ENCODE data around the gene ACADSB. TPM values are rescaled to one million over a fixed set of nuclear protein-coding genes. Genes with fewer than 3 reads are reported as not detected.

The ACADSB gene
- total RNA-seq, 3 donors from 2014 or later, result 22.6 to 32.4 (median 31.8) TPM

DNA sequence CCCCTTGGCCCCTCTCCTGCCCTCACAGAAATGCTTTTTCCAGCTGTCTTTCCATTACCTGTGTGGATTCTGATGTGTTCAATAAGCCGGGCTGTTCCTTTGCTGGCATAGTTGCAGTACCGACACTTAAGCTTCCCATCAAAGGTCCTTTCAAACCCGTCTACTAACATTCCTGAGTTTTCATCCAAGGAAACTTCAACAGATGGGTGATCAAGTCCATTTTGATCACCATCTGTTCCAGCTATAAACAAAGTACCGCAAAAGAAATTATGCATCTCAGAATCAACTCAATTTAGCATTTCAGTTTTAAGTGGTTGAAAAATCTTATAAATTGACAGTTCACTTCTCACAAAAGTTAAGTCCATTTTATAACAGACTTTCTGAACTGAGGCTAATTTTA is 12.9 kb upstream of the ACADSB start:
- Histone ChIP-seq H3K27me3 (no peaks in the 10 kb centered on the region), H3K4me1 (no peaks in the 10 kb centered on the region), H3K36me3 (no peaks in the 10 kb centered on the region), H3K4me3 (no peak overlapping the region), H3K27ac (no peak overlapping the region), H3K9me3 (no peaks in the 10 kb centered on the region)
- TF ChIP-seq POLR2A (IDR thresholded peaks at IDR 0.05), result no peak
- TF ChIP-seq POLR2AphosphoS5 (IDR thresholded peaks at IDR 0.05), result no peak
- TF ChIP-seq, protein P1, sequence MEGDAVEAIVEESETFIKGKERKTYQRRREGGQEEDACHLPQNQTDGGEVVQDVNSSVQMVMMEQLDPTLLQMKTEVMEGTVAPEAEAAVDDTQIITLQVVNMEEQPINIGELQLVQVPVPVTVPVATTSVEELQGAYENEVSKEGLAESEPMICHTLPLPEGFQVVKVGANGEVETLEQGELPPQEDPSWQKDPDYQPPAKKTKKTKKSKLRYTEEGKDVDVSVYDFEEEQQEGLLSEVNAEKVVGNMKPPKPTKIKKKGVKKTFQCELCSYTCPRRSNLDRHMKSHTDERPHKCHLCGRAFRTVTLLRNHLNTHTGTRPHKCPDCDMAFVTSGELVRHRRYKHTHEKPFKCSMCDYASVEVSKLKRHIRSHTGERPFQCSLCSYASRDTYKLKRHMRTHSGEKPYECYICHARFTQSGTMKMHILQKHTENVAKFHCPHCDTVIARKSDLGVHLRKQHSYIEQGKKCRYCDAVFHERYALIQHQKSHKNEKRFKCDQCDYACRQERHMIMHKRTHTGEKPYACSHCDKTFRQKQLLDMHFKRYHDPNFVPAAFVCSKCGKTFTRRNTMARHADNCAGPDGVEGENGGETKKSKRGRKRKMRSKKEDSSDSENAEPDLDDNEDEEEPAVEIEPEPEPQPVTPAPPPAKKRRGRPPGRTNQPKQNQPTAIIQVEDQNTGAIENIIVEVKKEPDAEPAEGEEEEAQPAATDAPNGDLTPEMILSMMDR (IDR thresholded peaks at IDR 0.05), result no peak
- DNase-seq (ENCODE audit: low spot score in 2 of 2), result no peak
- intact Hi-C loops (cut with DNase I; ENCODE audit: low total_unique reads), result no loop called here

DNA sequence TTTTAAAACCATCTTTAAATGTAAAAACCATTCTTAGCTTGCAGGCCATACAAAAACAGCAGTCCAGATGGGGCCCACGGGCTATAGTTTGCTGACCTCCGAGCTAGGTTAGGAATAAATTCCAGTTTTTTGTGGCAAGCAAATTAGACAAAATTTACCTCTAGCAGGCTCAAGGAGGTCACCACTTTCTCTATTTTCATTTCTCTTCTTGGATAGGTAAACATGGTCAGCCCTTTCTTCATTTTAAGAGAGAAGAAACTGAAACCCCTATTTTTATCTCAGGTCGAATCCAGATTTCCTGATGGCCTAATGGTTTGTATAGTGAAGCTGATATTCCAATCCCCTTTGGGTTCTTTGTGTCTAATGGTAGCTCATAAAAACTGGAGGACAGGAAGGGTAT is 10.9 kb upstream of the ACADSB start:
- intact Hi-C loops (cut with DNase I; ENCODE audit: low total_unique reads), result no loop called here
- Histone ChIP-seq H3K4me3 (no peak overlapping the region), H3K27ac (no peak overlapping the region), H3K36me3 (no peaks in the 10 kb centered on the region), H3K4me1 (no peaks in the 10 kb centered on the region), H3K9me3 (no peaks in the 10 kb centered on the region), H3K27me3 (no peaks in the 10 kb centered on the region)
- TF ChIP-seq POLR2A (IDR thresholded peaks at IDR 0.05), result no peak
- TF ChIP-seq, protein P1 (IDR thresholded peaks at IDR 0.05), result no peak
- no peak for TF ChIP-seq POLR2AphosphoS5 (IDR thresholded peaks at IDR 0.05)
- no peak for DNase-seq (ENCODE audit: low spot score in 2 of 2)

DNA sequence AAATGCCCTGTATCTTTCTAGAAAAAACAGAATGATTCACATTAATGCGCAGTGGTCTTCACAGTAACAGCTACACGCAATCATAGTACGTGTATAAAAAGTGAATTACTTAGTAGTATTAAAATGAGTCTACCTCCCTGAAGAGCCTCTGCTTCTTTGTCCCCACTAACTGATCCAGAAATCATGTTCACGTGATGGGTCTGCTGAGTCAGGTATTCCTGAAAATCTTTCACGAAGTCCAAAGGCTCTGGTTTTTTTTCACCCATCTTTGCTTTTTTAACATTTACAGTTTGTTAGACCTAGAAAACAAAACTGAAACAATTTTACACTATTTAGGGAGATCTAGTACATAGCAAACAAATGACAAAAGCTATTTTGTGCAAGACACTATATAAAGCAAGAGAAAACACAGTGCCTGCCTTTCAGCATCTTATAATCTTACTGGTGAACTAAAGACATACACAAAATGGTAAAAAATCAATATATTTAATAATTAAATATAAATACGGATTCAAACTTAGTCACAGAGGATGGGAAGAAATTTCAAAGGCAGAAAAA is 10.4 kb upstream of the ACADSB start:
- no peaks in the 10 kb centered on the region for H3K27me3 ChIP-seq
- no peak overlapping the region for H3K27ac ChIP-seq
- intact Hi-C loops (cut with DNase I; ENCODE audit: low total_unique reads), result no loop called here
- H3K4me1 ChIP-seq, result no peaks in the 10 kb centered on the region
- DNase-seq (ENCODE audit: low spot score in 2 of 2), result no peak
- no peaks in the 10 kb centered on the region for H3K36me3 ChIP-seq
- H3K9me3 ChIP-seq, result no peaks in the 10 kb centered on the region
- H3K4me3 ChIP-seq, result no peak overlapping the region
- TF ChIP-seq POLR2AphosphoS5 (IDR thresholded peaks at IDR 0.05), result no peak
- TF ChIP-seq, protein P1 (IDR thresholded peaks at IDR 0.05), result no peak
- TF ChIP-seq POLR2A (IDR thresholded peaks at IDR 0.05), result no peak

DNA sequence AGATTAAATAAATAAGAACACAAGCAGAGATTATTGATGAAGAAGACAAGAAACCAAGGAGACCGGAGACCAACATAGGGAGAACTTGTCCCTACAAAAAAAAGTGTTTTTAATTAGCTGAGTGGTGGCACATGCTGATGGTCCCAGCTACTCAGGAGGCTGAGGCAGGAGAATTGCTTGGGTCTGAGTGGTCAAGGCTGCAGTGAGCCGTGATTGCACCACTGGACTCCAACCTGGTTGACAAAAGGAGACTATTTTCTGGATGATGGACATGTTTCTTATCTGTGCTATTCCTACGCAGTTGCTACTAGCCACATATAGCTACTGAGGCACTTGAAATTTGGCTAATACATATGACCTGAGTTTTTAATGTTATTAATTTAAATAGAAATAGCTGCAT is 9.9 kb upstream of the ACADSB start:
- H3K36me3 ChIP-seq, result no peaks in the 10 kb centered on the region
- H3K27ac ChIP-seq, result no peak overlapping the region
- no peak for DNase-seq (ENCODE audit: low spot score in 2 of 2)
- TF ChIP-seq POLR2A (IDR thresholded peaks at IDR 0.05), result no peak
- TF ChIP-seq POLR2AphosphoS5 (IDR thresholded peaks at IDR 0.05), result no peak
- TF ChIP-seq, protein P1 (IDR thresholded peaks at IDR 0.05), result no peak
- H3K9me3 ChIP-seq, result no peaks in the 10 kb centered on the region
- H3K4me3 ChIP-seq, result no peak overlapping the region
- intact Hi-C loops (cut with DNase I; ENCODE audit: low total_unique reads), result no loop called here
- no peaks in the 10 kb centered on the region for H3K27me3 ChIP-seq
- no peaks in the 10 kb centered on the region for H3K4me1 ChIP-seq

DNA sequence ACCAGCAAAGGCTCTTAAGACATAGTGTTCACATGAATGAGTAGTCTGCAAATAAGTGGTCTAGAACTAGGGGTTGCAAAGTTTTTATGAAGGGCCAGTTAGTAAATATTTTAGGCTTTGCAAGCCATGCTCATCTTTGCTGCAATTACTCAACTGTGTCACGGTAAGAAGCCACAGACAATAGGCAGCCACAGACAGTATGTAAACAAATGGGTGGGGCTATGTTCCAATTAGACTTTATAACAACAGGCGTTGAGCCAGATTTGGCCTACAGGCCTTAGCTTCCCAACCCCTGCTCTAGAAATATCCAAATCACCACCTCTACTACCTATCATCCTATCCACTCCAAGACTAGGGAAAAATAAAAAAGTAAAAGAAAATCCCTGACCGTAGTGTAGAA is 9.5 kb upstream of the ACADSB start:
- Histone ChIP-seq H3K36me3 (no peaks in the 10 kb centered on the region), H3K4me3 (no peak overlapping the region), H3K9me3 (no peaks in the 10 kb centered on the region), H3K27ac (no peak overlapping the region), H3K4me1 (no peaks in the 10 kb centered on the region), H3K27me3 (no peaks in the 10 kb centered on the region)
- intact Hi-C loops (cut with DNase I; ENCODE audit: low total_unique reads), result no loop called here
- DNase-seq (ENCODE audit: low spot score in 2 of 2), result no peak
- no peak for TF ChIP-seq POLR2AphosphoS5 (IDR thresholded peaks at IDR 0.05)
- TF ChIP-seq POLR2A (IDR thresholded peaks at IDR 0.05), result no peak
- TF ChIP-seq, protein P1 (IDR thresholded peaks at IDR 0.05), result no peak

All from breast epithelium (tissue), 4 donors.